SK-N-SH treated with all-trans-retinoic acid at 6 μM for 48 hours (cell line): ENCODE results near the gene EIF2S1.
A peak's percentile ranks its signal among the peaks of the same experiment; 100 is the strongest.
"Not testable (repeated sequence)": the region's sequence is repeated elsewhere in the genome, so short reads cannot be mapped to it uniquely, and the experiment has no call there.

Experiments used
- ATAC-seq: fragments of 200-7000 bp; cut with Tn5 transposase; 3 replicates; pipeline ENCODE4 v1.9.1; 2020; ENCODE audit warnings: mild to moderate bottlenecking, moderate library complexity
- BACH2 ChIP-seq: fragments of 250-450 bp; sonication (Bioruptor Pico); IDR thresholded peaks from 2 replicates; pipeline ENCODE4 v1.9.0; 2021; ENCODE audit warnings: mild to moderate bottlenecking, borderline replicate concordance
- CSDC2 ChIP-seq: fragments of 250-450 bp; sonication (Bioruptor Pico); IDR thresholded peaks from 2 replicates; pipeline ENCODE4 v1.5.0; 2020; ENCODE audit warnings: mild to moderate bottlenecking, moderate library complexity
- CSRNP3 ChIP-seq: fragments of 250-450 bp; sonication (Bioruptor Pico); IDR thresholded peaks from 2 replicates; pipeline ENCODE4 v1.5.1; 2021; ENCODE audit warnings: mild to moderate bottlenecking, moderate library complexity
- ESRRG ChIP-seq: fragments of 250-450 bp; sonication (Bioruptor Pico); IDR thresholded peaks from 2 replicates; pipeline ENCODE4 v1.6.1; 2021; ENCODE audit warnings: mild to moderate bottlenecking
- GLIS3 ChIP-seq: fragments of 250-450 bp; sonication (Bioruptor Pico); IDR thresholded peaks from 2 replicates; pipeline ENCODE4 v1.5.0; 2020; ENCODE audit warnings: mild to moderate bottlenecking, moderate library complexity
- ISL1 ChIP-seq: fragments of 250-450 bp; sonication (Bioruptor Pico); IDR thresholded peaks from 2 replicates; pipeline ENCODE4 v2.1.2; 2022; ENCODE audit warnings: mild to moderate bottlenecking, moderate library complexity
- OSR1 ChIP-seq: fragments of 250-450 bp; sonication (Bioruptor Pico); IDR thresholded peaks from 2 replicates; pipeline ENCODE4 v1.8.0; 2022; ENCODE audit warnings: moderate library complexity, mild to moderate bottlenecking, inconsistent platforms
- POU6F1 ChIP-seq: fragments of 250-450 bp; sonication (Bioruptor Pico); IDR thresholded peaks from 2 replicates; pipeline ENCODE4 v1.8.0; 2021; ENCODE audit warnings: low read depth, mild to moderate bottlenecking, moderate library complexity, borderline replicate concordance
- PPARA ChIP-seq: fragments of 250-450 bp; sonication (Bioruptor Pico); IDR thresholded peaks from 2 replicates; pipeline ENCODE4 v1.5.0; 2020; ENCODE audit warnings: mild to moderate bottlenecking, borderline replicate concordance
- RARB ChIP-seq: fragments of 250-450 bp; sonication (Bioruptor Pico); IDR thresholded peaks from 2 replicates; pipeline ENCODE4 v1.8.0; 2021; ENCODE audit warnings: mild to moderate bottlenecking, moderate library complexity
- SNAI2 ChIP-seq: fragments of 250-450 bp; sonication (Bioruptor Pico); IDR thresholded peaks from 2 replicates; pipeline ENCODE4 v1.5.0; 2020; ENCODE audit warnings: mild to moderate bottlenecking, moderate library complexity
- TOX ChIP-seq: fragments of 250-450 bp; sonication (Bioruptor Pico); IDR thresholded peaks from 2 replicates; pipeline ENCODE4 v1.8.0; 2021; ENCODE audit warnings: mild to moderate bottlenecking, moderate library complexity, borderline replicate concordance
- ZC3H10 ChIP-seq: fragments of 250-450 bp; sonication (Bioruptor Pico); IDR thresholded peaks from 2 replicates; pipeline ENCODE4 v1.5.1; 2021; ENCODE audit warnings: mild to moderate bottlenecking, moderate library complexity
- ZFP3 ChIP-seq: fragments of 250-450 bp; sonication (Bioruptor Pico); IDR thresholded peaks from 2 replicates; pipeline ENCODE4 v1.5.0; 2020; ENCODE audit warnings: mild to moderate bottlenecking, moderate library complexity
- ZFP30 ChIP-seq: fragments of 450-650 bp; formaldehyde crosslinking; IDR thresholded peaks from 2 replicates; pipeline ENCODE4 v1.5.0; 2022; ENCODE audit warnings: mild to moderate bottlenecking, moderate library complexity
- ZNF565 ChIP-seq: fragments of 450-650 bp; formaldehyde crosslinking; conservative IDR thresholded peaks from 2 replicates; pipeline ENCODE4 v1.5.0; 2020; ENCODE audit warnings: low read depth, mild to moderate bottlenecking, moderate library complexity
- ZNF70 ChIP-seq: fragments of 450-650 bp; formaldehyde crosslinking; IDR thresholded peaks from 2 replicates; pipeline ENCODE4 v1.5.0; 2020; ENCODE audit warnings: mild to moderate bottlenecking, moderate library complexity
- TF ChIP-seq, protein P1 (sequence below): fragments of 250-450 bp; sonication (Bioruptor Pico); IDR thresholded peaks from 2 replicates; pipeline ENCODE4 v1.5.0; 2020; ENCODE audit warnings: mild to moderate bottlenecking, moderate library complexity
- TF ChIP-seq, protein P2 (sequence below): fragments of 250-450 bp; sonication (Bioruptor Pico); IDR thresholded peaks from 2 replicates; pipeline ENCODE4 v1.5.1; 2020; ENCODE audit warnings: low read depth, mild to moderate bottlenecking, moderate library complexity

The EIF2S1 gene

GRCh38 chr14:67335781-67336180, 24.3 kb upstream of the EIF2S1 start:
- ATAC-seq = peak; percentile 36; the same call in 2 of the 3 replicates
- TF ChIP-seq, protein P1, sequence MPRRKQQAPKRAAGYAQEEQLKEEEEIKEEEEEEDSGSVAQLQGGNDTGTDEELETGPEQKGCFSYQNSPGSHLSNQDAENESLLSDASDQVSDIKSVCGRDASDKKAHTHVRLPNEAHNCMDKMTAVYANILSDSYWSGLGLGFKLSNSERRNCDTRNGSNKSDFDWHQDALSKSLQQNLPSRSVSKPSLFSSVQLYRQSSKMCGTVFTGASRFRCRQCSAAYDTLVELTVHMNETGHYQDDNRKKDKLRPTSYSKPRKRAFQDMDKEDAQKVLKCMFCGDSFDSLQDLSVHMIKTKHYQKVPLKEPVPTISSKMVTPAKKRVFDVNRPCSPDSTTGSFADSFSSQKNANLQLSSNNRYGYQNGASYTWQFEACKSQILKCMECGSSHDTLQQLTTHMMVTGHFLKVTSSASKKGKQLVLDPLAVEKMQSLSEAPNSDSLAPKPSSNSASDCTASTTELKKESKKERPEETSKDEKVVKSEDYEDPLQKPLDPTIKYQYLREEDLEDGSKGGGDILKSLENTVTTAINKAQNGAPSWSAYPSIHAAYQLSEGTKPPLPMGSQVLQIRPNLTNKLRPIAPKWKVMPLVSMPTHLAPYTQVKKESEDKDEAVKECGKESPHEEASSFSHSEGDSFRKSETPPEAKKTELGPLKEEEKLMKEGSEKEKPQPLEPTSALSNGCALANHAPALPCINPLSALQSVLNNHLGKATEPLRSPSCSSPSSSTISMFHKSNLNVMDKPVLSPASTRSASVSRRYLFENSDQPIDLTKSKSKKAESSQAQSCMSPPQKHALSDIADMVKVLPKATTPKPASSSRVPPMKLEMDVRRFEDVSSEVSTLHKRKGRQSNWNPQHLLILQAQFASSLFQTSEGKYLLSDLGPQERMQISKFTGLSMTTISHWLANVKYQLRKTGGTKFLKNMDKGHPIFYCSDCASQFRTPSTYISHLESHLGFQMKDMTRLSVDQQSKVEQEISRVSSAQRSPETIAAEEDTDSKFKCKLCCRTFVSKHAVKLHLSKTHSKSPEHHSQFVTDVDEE (CRISPR knock-in tag) = no peak

GRCh38 chr14:67341231-67341630, 18.9 kb upstream of the EIF2S1 start:
- ATAC-seq = not testable (repeated sequence)

- TF ChIP-seq SNAI2 (CRISPR knock-in tag) (no peak), GLIS3 (CRISPR knock-in tag) (no peak), RARB (CRISPR knock-in tag) (no peak), POU6F1 (CRISPR knock-in tag) (no peak), ZC3H10 (CRISPR knock-in tag) (no peak), BACH2 (no peak), OSR1 (CRISPR knock-in tag) (no peak)
- no peak for ATAC-seq
Measured at GRCh38 chr14:67343601-67344230, 16.4 kb upstream of the EIF2S1 start.

GRCh38 chr14:67345583-67345982, 14.5 kb upstream of the EIF2S1 start:
- no peak for TF ChIP-seq ZNF565 (CRISPR knock-in tag)
- no peak for TF ChIP-seq PPARA (CRISPR knock-in tag)
- TF ChIP-seq ESRRG (CRISPR knock-in tag) = no peak
- TF ChIP-seq ZFP30 (CRISPR knock-in tag) = no peak
- no peak for TF ChIP-seq ZNF70 (CRISPR knock-in tag)
- no peak for TF ChIP-seq POU6F1 (CRISPR knock-in tag)
- TF ChIP-seq ZFP3 (CRISPR knock-in tag) = no peak
- no peak for TF ChIP-seq CSDC2 (CRISPR knock-in tag)
- no peak for TF ChIP-seq SNAI2 (CRISPR knock-in tag)
- no peak for TF ChIP-seq GLIS3 (CRISPR knock-in tag)
- TF ChIP-seq TOX (CRISPR knock-in tag) = no peak
- TF ChIP-seq, protein P2, sequence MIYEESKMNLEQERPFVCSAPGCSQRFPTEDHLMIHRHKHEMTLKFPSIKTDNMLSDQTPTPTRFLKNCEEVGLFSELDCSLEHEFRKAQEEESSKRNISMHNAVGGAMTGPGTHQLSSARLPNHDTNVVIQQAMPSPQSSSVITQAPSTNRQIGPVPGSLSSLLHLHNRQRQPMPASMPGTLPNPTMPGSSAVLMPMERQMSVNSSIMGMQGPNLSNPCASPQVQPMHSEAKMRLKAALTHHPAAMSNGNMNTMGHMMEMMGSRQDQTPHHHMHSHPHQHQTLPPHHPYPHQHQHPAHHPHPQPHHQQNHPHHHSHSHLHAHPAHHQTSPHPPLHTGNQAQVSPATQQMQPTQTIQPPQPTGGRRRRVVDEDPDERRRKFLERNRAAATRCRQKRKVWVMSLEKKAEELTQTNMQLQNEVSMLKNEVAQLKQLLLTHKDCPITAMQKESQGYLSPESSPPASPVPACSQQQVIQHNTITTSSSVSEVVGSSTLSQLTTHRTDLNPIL (CRISPR knock-in tag) = no peak
- TF ChIP-seq CSRNP3 (CRISPR knock-in tag) = no peak
- no peak for TF ChIP-seq ZC3H10 (CRISPR knock-in tag)
- TF ChIP-seq ISL1 = no peak
- no peak for ATAC-seq
